Fibroblast of lung (primary cell): Measurements from ENCODE around the gene TMEM183A. TPM values are rescaled to one million over a fixed set of nuclear protein-coding genes. Genes with fewer than 3 reads are reported as not detected.
A peak's percentile ranks its signal among the peaks of the same experiment; 100 is the strongest.

Source experiments
- DNase-seq, 2 donors: peaks; one replicate each; pipeline versions ENCODE4 v3.0.0 to v3.0.0-alpha.2; 2010; ENCODE audit warnings: low read depth in 2 of 2
- H2AFZ ChIP-seq: 2 replicates; pipeline ENCODE4 v1.5.1; 2012; ENCODE audit warnings: low read length, control low read depth, inconsistent platforms
- H3K27ac ChIP-seq: 2 replicates; pipeline ENCODE4 v1.5.1; 2011; ENCODE audit warnings: low read length, control low read depth; ENCODE audit not compliant: insufficient read depth
- H3K27me3 ChIP-seq: 2 replicates; pipeline ENCODE4 v1.5.1; 2011; ENCODE audit warnings: mild to moderate bottlenecking, low read length; ENCODE audit not compliant: control insufficient read depth, insufficient read depth
- H3K36me3 ChIP-seq: 2 replicates; pipeline ENCODE4 v1.5.1; 2011; ENCODE audit warnings: low read length; ENCODE audit not compliant: control insufficient read depth, insufficient read depth
- H3K4me1 ChIP-seq: 2 replicates; pipeline ENCODE4 v1.5.1; 2011; ENCODE audit warnings: low read length; ENCODE audit not compliant: control insufficient read depth, insufficient read depth; ENCODE audit errors: extremely low read depth
- H3K4me2 ChIP-seq: 2 replicates; pipeline ENCODE4 v1.5.1; 2011; ENCODE audit warnings: low read length, control low read depth; ENCODE audit not compliant: insufficient read depth; ENCODE audit errors: extremely low read depth
- H3K4me3 ChIP-seq, 4 experiments: fragments of 200-600 bp in 1 of 4; sonication (generic) in 1 of 4; replicated peaks in 1 of 4; 2 replicates each; pipeline ENCODE4 v1.5.1; 2011 to 2016; ENCODE audit warnings: low read length in 4 of 4, low read depth in 3 of 4, mild to moderate bottlenecking in 3 of 4, control low read depth in 2 of 4, inconsistent platforms in 1 of 4, mixed read lengths in 1 of 4; ENCODE audit not compliant: insufficient read depth in 1 of 4; ENCODE audit errors: control extremely low read depth in 1 of 4
- H3K79me2 ChIP-seq: 2 replicates; pipeline ENCODE4 v1.5.1; 2012; ENCODE audit warnings: mild to moderate bottlenecking, low read length, inconsistent platforms; ENCODE audit not compliant: control insufficient read depth, insufficient read depth
- H3K9ac ChIP-seq: 2 replicates; pipeline ENCODE4 v1.5.1; 2011; ENCODE audit warnings: mild to moderate bottlenecking, low read length, control low read depth; ENCODE audit not compliant: insufficient read depth
- H3K9me3 ChIP-seq: 2 replicates; pipeline ENCODE4 v1.5.1; 2012; ENCODE audit warnings: low read depth, low read length; ENCODE audit not compliant: control insufficient read depth, insufficient read depth
- H4K20me1 ChIP-seq: 2 replicates; pipeline ENCODE4 v1.5.1; 2011; ENCODE audit warnings: low read length; ENCODE audit not compliant: control insufficient read depth, insufficient read depth; ENCODE audit errors: extremely low read depth
- CTCF ChIP-seq, 2 donors: IDR thresholded peaks in 1 of 2; conservative IDR thresholded peaks in 1 of 2; 1 replicate in 1 of 2; 2 replicates in 1 of 2; pipeline ENCODE4 v1.5.1; 2011 to 2012; ENCODE audit warnings: low read length in 2 of 2, control low read depth in 1 of 2, inconsistent platforms in 1 of 2, low read depth in 1 of 2, mild to moderate bottlenecking in 1 of 2
- EZH2 ChIP-seq: IDR thresholded peaks from 2 replicates; pipeline ENCODE4 v1.5.1; 2012; ENCODE audit warnings: low read length, control low read depth, mild to moderate bottlenecking; ENCODE audit errors: missing control alignments
- polyA plus RNA-seq, 2 donors: library from polyadenylated mRNA; depleted of rRNA in 1 of 2; stranded (reverse) in 1 of 2; unstranded in 1 of 2; fragments of >200 nt; gene quantifications; 2 replicates each; pipeline ENCODE4 v1.2.1, GENCODE V29; 2011 to 2012; ENCODE audit warnings: missing spikeins in 1 of 2
- total RNA-seq: library from RNA; depleted of rRNA; stranded (reverse); fragments of >200 nt; gene quantifications from 2 replicates; pipeline ENCODE4 v1.2.1, GENCODE V29; 2014

TMEM183A gene
- total and polyA plus RNA-seq, 2 donors (not counting 1 experiment from before 2014, with no cell fraction given), result 74.2 to 74.5 TPM

GRCh38 chr1:203072002-203072602 is 64.9 kb downstream of the TMEM183A start:
- Histone ChIP-seq H3K4me1 (no peaks in the 10 kb centered on the region), H3K4me2 (no peak overlapping the region)

GRCh38 chr1:203072911-203073310 is 65.7 kb downstream of the TMEM183A start:
- Histone ChIP-seq H3K9ac (no peak overlapping the region), H2AFZ (no peak overlapping the region), H4K20me1 (no peaks in the 10 kb centered on the region), H3K9me3 (no peaks in the 10 kb centered on the region), H3K79me2 (no peaks in the 10 kb centered on the region), H3K4me3 (no peak overlapping the region), H3K36me3 (no peaks in the 10 kb centered on the region), H3K27ac (no peak overlapping the region), H3K4me2 (no peak overlapping the region), H3K4me1 (no peaks in the 10 kb centered on the region), H3K27me3 (peaks cover 28% of the 10 kb centered on the region)
- DNase-seq, result peak in 1 of 2 donors; percentile 12
- no peak for TF ChIP-seq EZH2
- no peak for TF ChIP-seq CTCF (conservative IDR thresholded peaks at IDR 0.05 in 1 of 2, IDR thresholded peaks at IDR 0.05 in 1 of 2; ENCODE audit: low read depth in 1 of 2, low read length in 2 of 2)

More at GRCh38 chr1:203072002-203072602, 64.9 kb downstream of the TMEM183A start:
- Histone ChIP-seq H3K27me3 (peaks cover 21% of the 10 kb centered on the region), H3K4me3 (no peak overlapping the region), H4K20me1 (no peaks in the 10 kb centered on the region), H3K9ac (no peak overlapping the region), H3K79me2 (no peaks in the 10 kb centered on the region), H2AFZ (no peak overlapping the region), H3K9me3 (no peaks in the 10 kb centered on the region), H3K27ac (no peak overlapping the region), H3K36me3 (no peaks in the 10 kb centered on the region)
- peak; percentile 32 for TF ChIP-seq EZH2
- TF ChIP-seq CTCF (conservative IDR thresholded peaks at IDR 0.05 in 1 of 2, IDR thresholded peaks at IDR 0.05 in 1 of 2; ENCODE audit: low read depth in 1 of 2, low read length in 2 of 2), result no peak
- DNase-seq, result no peak

- Histone ChIP-seq H4K20me1 (no peaks in the 10 kb centered on the region), H2AFZ (no peak overlapping the region), H3K4me1 (no peaks in the 10 kb centered on the region), H3K27me3 (peaks cover 28% of the 10 kb centered on the region), H3K36me3 (no peaks in the 10 kb centered on the region), H3K27ac (no peak overlapping the region), H3K79me2 (no peaks in the 10 kb centered on the region), H3K4me2 (no peak overlapping the region), H3K9ac (no peak overlapping the region), H3K9me3 (no peaks in the 10 kb centered on the region), H3K4me3 (no peak overlapping the region)
- no peak for DNase-seq
- TF ChIP-seq CTCF (conservative IDR thresholded peaks at IDR 0.05 in 1 of 2, IDR thresholded peaks at IDR 0.05 in 1 of 2; ENCODE audit: low read depth in 1 of 2, low read length in 2 of 2) (no peak), EZH2 (no peak)
Measured at GRCh38 chr1:203073469-203073868, 66.3 kb downstream of the TMEM183A start.

Other genes starting within 250 kb of the TMEM183A start
- gene KDM5B, start 199.0 kb upstream of the TMEM183A start, total RNA-seq, result 65.2 and 82.2 TPM in 2 replicates
- gene KDM5B, start 199.0 kb upstream of the TMEM183A start, polyA plus RNA-seq, result 33.5 and 52.0 TPM in 2 replicates
- gene PCAT6, start 196.4 kb upstream of the TMEM183A start, total RNA-seq, result 0.50 and 0.51 TPM in 2 replicates
- gene PCAT6, start 196.4 kb upstream of the TMEM183A start, polyA plus RNA-seq, result 0.61 and 1.1 TPM in 2 replicates
- gene RABIF, start 118.2 kb upstream of the TMEM183A start, total RNA-seq, result 4.4 and 5.9 TPM in 2 replicates
- 14.6 and 15.8 TPM in 2 replicates for gene RABIF, start 118.2 kb upstream of the TMEM183A start, polyA plus RNA-seq
- gene KLHL12, start 80.1 kb upstream of the TMEM183A start, total RNA-seq, result 48.3 and 55.5 TPM in 2 replicates
- 39.4 and 46.3 TPM in 2 replicates for gene KLHL12, start 80.1 kb upstream of the TMEM183A start, polyA plus RNA-seq
- 62.4 and 81.7 TPM in 2 replicates for gene ADIPOR1, start 49.1 kb upstream of the TMEM183A start, total RNA-seq
- 106 and 116 TPM in 2 replicates for gene ADIPOR1, start 49.1 kb upstream of the TMEM183A start, polyA plus RNA-seq
- 28.2 and 48.1 TPM in 2 replicates for gene CYB5R1, start 40.1 kb upstream of the TMEM183A start, total RNA-seq
- gene CYB5R1, start 40.1 kb upstream of the TMEM183A start, polyA plus RNA-seq, result 36.9 and 41.2 TPM in 2 replicates
- 4.3 and 4.6 TPM in 2 replicates for gene PPFIA4, start 19.1 kb downstream of the TMEM183A start, total RNA-seq
- gene PPFIA4, start 19.1 kb downstream of the TMEM183A start, polyA plus RNA-seq, result 0.36 and 3.2 TPM in 2 replicates
- not detected in 2 replicates for gene MYOG, start 78.6 kb downstream of the TMEM183A start, total RNA-seq
- gene MYOG, start 78.6 kb downstream of the TMEM183A start, polyA plus RNA-seq, result 0.03 TPM in 1 of 2 replicates, not detected in the other
- 1.5 and 10.8 TPM in 2 replicates for gene ADORA1, start 120.4 kb downstream of the TMEM183A start, total RNA-seq
- gene ADORA1, start 120.4 kb downstream of the TMEM183A start, polyA plus RNA-seq, result 1.3 and 6.1 TPM in 2 replicates
- gene MYBPH, start 168.5 kb downstream of the TMEM183A start, total RNA-seq, result 0.17 and 0.26 TPM in 2 replicates
- 0.71 and 5.5 TPM in 2 replicates for gene MYBPH, start 168.5 kb downstream of the TMEM183A start, polyA plus RNA-seq
- gene CHI3L1, start 179.3 kb downstream of the TMEM183A start, total RNA-seq, result 3.0 and 17.5 TPM in 2 replicates
- gene CHI3L1, start 179.3 kb downstream of the TMEM183A start, polyA plus RNA-seq, result 4.2 and 42.8 TPM in 2 replicates
- not detected in 2 replicates for gene CHIT1, start 222.3 kb downstream of the TMEM183A start, total RNA-seq
- gene CHIT1, start 222.3 kb downstream of the TMEM183A start, polyA plus RNA-seq, result not detected in 2 replicates